Neuronal stem cell (in vitro differentiated cells): ENCODE data around the gene PNCK.

Source experiments
- DNase-seq: peaks from one replicate; pipeline ENCODE4 v3.0.0-alpha.2; 2013; ENCODE audit warnings: low spot score
- H2AFZ ChIP-seq: one replicate; pipeline ENCODE4 v1.6.1; 2013; ENCODE audit warnings: mild to moderate bottlenecking, low read length, inconsistent platforms
- H2AK5ac ChIP-seq: 2 replicates; pipeline ENCODE4 v1.6.1; 2013; ENCODE audit warnings: low read depth, mild to moderate bottlenecking, inconsistent platforms, low read length, moderate library complexity, mixed read lengths
- H2BK120ac ChIP-seq: 2 replicates; pipeline ENCODE4 v1.6.1; 2013; ENCODE audit warnings: low read depth, mild to moderate bottlenecking, inconsistent platforms, low read length, moderate library complexity, mixed read lengths
- H2BK12ac ChIP-seq: one replicate; pipeline ENCODE4 v1.6.1; 2013; ENCODE audit warnings: low read length, inconsistent platforms
- H2BK15ac ChIP-seq: 2 replicates; pipeline ENCODE4 v1.6.1; 2013; ENCODE audit warnings: mild to moderate bottlenecking, low read length, inconsistent platforms, mixed read lengths
- H2BK5ac ChIP-seq: one replicate; pipeline ENCODE4 v1.6.1; 2013; ENCODE audit warnings: inconsistent platforms, mild to moderate bottlenecking, low read length, moderate library complexity
- H3K14ac ChIP-seq: one replicate; pipeline ENCODE4 v1.6.1; 2013; ENCODE audit warnings: low read length, inconsistent platforms
- H3K18ac ChIP-seq: 2 replicates; pipeline ENCODE4 v1.6.1; 2013; ENCODE audit warnings: low read length, inconsistent platforms
- H3K23ac ChIP-seq: 2 replicates; pipeline ENCODE4 v1.6.1; 2013; ENCODE audit warnings: low read depth, mild to moderate bottlenecking, mixed read lengths, low read length, inconsistent platforms; ENCODE audit not compliant: poor library complexity
- H3K27ac ChIP-seq: replicated peaks from 3 replicates; pipeline ENCODE4 v1.5.1; 2013; ENCODE audit warnings: low read length, inconsistent platforms
- H3K27me3 ChIP-seq, 3 experiments: 2 replicates each; pipeline ENCODE4 v1.6.1; 2013; ENCODE audit warnings: low read length in 3 of 3, mild to moderate bottlenecking in 2 of 3, inconsistent platforms in 1 of 3, low read depth in 1 of 3, mixed read lengths in 1 of 3, moderate library complexity in 1 of 3; ENCODE audit not compliant: control insufficient read depth in 3 of 3, insufficient read depth in 3 of 3
- H3K36me3 ChIP-seq, 2 donors: replicated peaks in 1 of 2; 2 replicates each; pipeline ENCODE4 v1.6.1; 2013; ENCODE audit warnings: low read length in 2 of 2; ENCODE audit not compliant: control insufficient read depth in 2 of 2, insufficient read depth in 2 of 2
- H3K4ac ChIP-seq: 2 replicates; pipeline ENCODE4 v1.6.1; 2013; ENCODE audit warnings: inconsistent platforms, mild to moderate bottlenecking, low read length, moderate library complexity
- H3K4me1 ChIP-seq, 2 donors: 1 replicate in 1 of 2; 2 replicates in 1 of 2; pipeline ENCODE4 v1.6.1; 2013; ENCODE audit warnings: low read length in 2 of 2, low read depth in 1 of 2; ENCODE audit not compliant: control insufficient read depth in 2 of 2, insufficient read depth in 1 of 2
- H3K4me2 ChIP-seq: one replicate; pipeline ENCODE4 v1.6.1; 2013; ENCODE audit warnings: mild to moderate bottlenecking, low read length, inconsistent platforms; ENCODE audit not compliant: insufficient read depth, poor library complexity, severe bottlenecking
- H3K4me3 ChIP-seq, 2 donors: 2 replicates each; pipeline ENCODE4 v1.5.1; 2013; ENCODE audit warnings: low read length in 2 of 2, mild to moderate bottlenecking in 2 of 2, inconsistent platforms in 1 of 2, moderate library complexity in 1 of 2
- H3K79me1 ChIP-seq: one replicate; pipeline ENCODE4 v1.6.1; 2013; ENCODE audit warnings: low read depth, mild to moderate bottlenecking, inconsistent platforms, low read length, moderate library complexity
- H3K9ac ChIP-seq: one replicate; pipeline ENCODE4 v1.6.1; 2013; ENCODE audit warnings: mild to moderate bottlenecking, low read depth, low read length, inconsistent platforms; ENCODE audit not compliant: poor library complexity
- H3K9me3 ChIP-seq, 2 donors: replicated peaks in 1 of 2; 2 replicates each; pipeline versions ENCODE3 to v1.6.1; 2013; ENCODE audit warnings: low read length in 2 of 2, mild to moderate bottlenecking in 2 of 2, inconsistent platforms in 1 of 2, low read depth in 1 of 2, mixed read lengths in 1 of 2, moderate library complexity in 1 of 2; ENCODE audit not compliant: control insufficient read depth in 2 of 2, insufficient read depth in 1 of 2
- H4K8ac ChIP-seq: one replicate; pipeline ENCODE4 v1.6.1; 2013; ENCODE audit warnings: low read depth, mild to moderate bottlenecking, inconsistent platforms, low read length, moderate library complexity
- H4K91ac ChIP-seq: one replicate; pipeline ENCODE4 v1.6.1; 2013; ENCODE audit warnings: low read length, low read depth, mild to moderate bottlenecking, inconsistent platforms; ENCODE audit not compliant: poor library complexity
- WGBS, 2 donors: extraction: QIAGEN DNeasy Blood & Tissue Kit; methylation state at CpG; one replicate each; pipeline ENCODE4 v1.1.7; 2013; ENCODE audit warnings: missing lambda C conversion rate in 2 of 2, mixed read lengths in 1 of 2; ENCODE audit not compliant: insufficient read length in 2 of 2, insufficient replicate concordance in 1 of 2; ENCODE audit errors: extremely low coverage in 2 of 2; 5-methylcytosine and 5-hydroxymethylcytosine counted together

The PNCK gene

DNA sequence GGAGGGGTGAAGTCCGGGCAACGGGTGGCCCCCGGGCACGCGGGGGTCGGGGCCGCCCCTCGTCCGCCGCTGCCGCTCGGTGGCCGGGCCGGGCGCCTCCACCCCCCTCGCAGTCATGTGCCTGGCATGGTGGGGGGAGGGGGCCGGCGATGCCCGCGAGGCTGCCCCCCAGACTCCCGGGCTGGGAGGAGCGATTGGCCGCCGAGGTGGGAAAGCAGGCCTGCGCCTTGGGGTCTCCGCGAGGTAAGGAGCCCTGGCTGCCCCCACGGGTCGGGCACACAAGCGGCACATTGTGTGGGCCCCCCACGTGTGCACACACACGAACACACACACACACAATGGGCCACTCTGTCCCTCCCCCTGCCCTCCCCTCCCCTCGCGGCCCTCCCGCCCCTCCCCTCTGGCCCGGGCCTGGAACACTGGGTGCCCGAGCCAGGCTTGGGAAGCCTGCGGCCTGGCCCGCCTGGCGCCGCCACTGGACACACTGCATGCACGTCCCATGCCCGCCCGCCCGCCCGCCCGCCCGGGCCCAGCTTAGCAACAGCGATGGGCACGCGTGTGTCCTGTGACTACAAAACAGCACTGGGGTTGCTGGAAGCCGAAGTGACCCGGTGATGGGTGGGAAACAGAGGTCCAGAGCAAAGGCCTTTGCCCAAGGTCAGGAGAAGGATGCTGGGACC lies 15.4 kb upstream of the PNCK start:
- H3K4ac ChIP-seq: no peak overlapping the region
- H3K18ac ChIP-seq: no peak overlapping the region
- no peak overlapping the region for H4K91ac ChIP-seq
- H2AFZ ChIP-seq: no peak overlapping the region
- no peak overlapping the region for H2AK5ac ChIP-seq
- no peak for DNase-seq
- H3K4me2 ChIP-seq: peak overlapping the region; percentile 62
- H2BK12ac ChIP-seq: no peak overlapping the region
- H2BK5ac ChIP-seq: no peak overlapping the region
- H3K14ac ChIP-seq: no peak overlapping the region
- no peak overlapping the region for H2BK15ac ChIP-seq
- H2BK120ac ChIP-seq: no peak overlapping the region
- WGBS, 2 donors: no CpG with 5 or more reads among the region's 53 CpGs
- no peak overlapping the region for H4K8ac ChIP-seq
- H3K23ac ChIP-seq: no peak overlapping the region
- H3K9me3 ChIP-seq: no peaks in the 10 kb centered on the region
- peaks cover 16 to 20% of the 10 kb centered on the region in 2 donors for H3K4me1 ChIP-seq
- peak overlapping the region; percentile 62 to 96 for H3K4me3 ChIP-seq
- no peak overlapping the region for H3K27ac ChIP-seq
- no peaks in the 10 kb centered on the region for H3K27me3 ChIP-seq
- peaks cover 18% of the 10 kb centered on the region for H3K79me1 ChIP-seq
- H3K36me3 ChIP-seq: peaks cover 11 to 41% of the 10 kb centered on the region in 2 donors
- H3K9ac ChIP-seq: peak overlapping the region; percentile 90

GRCh38 chrX:153688506-153688905 lies 14.9 kb upstream of the PNCK start:
- Histone ChIP-seq H3K36me3 (peaks cover 10 to 37% of the 10 kb centered on the region in 2 donors), H2BK15ac (no peak overlapping the region), H3K14ac (no peak overlapping the region), H2AFZ (no peak overlapping the region), H2AK5ac (no peak overlapping the region), H3K9me3 (peaks cover 0 to 2% of the 10 kb centered on the region in 2 donors), H4K91ac (no peak overlapping the region), H3K23ac (no peak overlapping the region), H3K4me1 (peaks cover 16 to 23% of the 10 kb centered on the region in 2 donors), H3K79me1 (peaks cover 16% of the 10 kb centered on the region), H3K27ac (no peak overlapping the region), H3K4me3 (peak overlapping the region; percentile 62 to 96), H4K8ac (no peak overlapping the region), H3K18ac (peak overlapping the region; percentile 57), H2BK120ac (no peak overlapping the region), H2BK12ac (no peak overlapping the region), H3K4ac (no peak overlapping the region), H3K27me3 (no peaks in the 10 kb centered on the region), H3K4me2 (peak overlapping the region; percentile 25), H2BK5ac (no peak overlapping the region), H3K9ac (peak overlapping the region; percentile 88)
- DNase-seq: no peak
- no CpG with 5 or more reads among the region's 57 CpGs for WGBS, 2 donors

GRCh38 chrX:153688071-153688470 lies 14.5 kb upstream of the PNCK start:
- Histone ChIP-seq H3K27ac (no peak overlapping the region), H3K23ac (no peak overlapping the region), H2AK5ac (no peak overlapping the region), H3K4me1 (peaks cover 16 to 23% of the 10 kb centered on the region in 2 donors), H3K18ac (no peak overlapping the region), H3K27me3 (no peaks in the 10 kb centered on the region), H3K14ac (no peak overlapping the region), H2BK12ac (no peak overlapping the region), H3K4me3 (peak overlapping the region; percentile 62 to 70), H3K9me3 (peaks cover 0 to 2% of the 10 kb centered on the region in 2 donors), H3K36me3 (peaks cover 8 to 34% of the 10 kb centered on the region in 2 donors), H3K9ac (no peak overlapping the region), H4K91ac (no peak overlapping the region), H2BK15ac (no peak overlapping the region), H2BK5ac (no peak overlapping the region), H4K8ac (no peak overlapping the region), H2BK120ac (no peak overlapping the region), H3K4me2 (no peak overlapping the region), H3K79me1 (peaks cover 16% of the 10 kb centered on the region), H2AFZ (no peak overlapping the region), H3K4ac (no peak overlapping the region)
- no CpG with 5 or more reads among the region's 69 CpGs for WGBS, 2 donors
- no peak for DNase-seq

GRCh38 chrX:153687121-153688039 lies 13.8 kb upstream of the PNCK start, which contains the start of gene SLC6A8:
SLC6A8 (plus strand) TSS chrX:153687926; CDS start chrX:153688575, 649 bp downstream.
- H3K23ac ChIP-seq: no peak within 1 kb of the TSS
- peak within 1 kb of the TSS; percentile 96 for H4K8ac ChIP-seq
- H3K36me3 ChIP-seq: peaks cover 8 to 28% of the 10 kb centered on the region in 2 donors
- peak within 1 kb of the TSS; percentile 63 for H2AK5ac ChIP-seq
- no peak within 1 kb of the TSS for H2BK12ac ChIP-seq
- no peak within 1 kb of the TSS for H4K91ac ChIP-seq
- DNase-seq: no peak
- H3K14ac ChIP-seq: peak within 1 kb of the TSS; percentile 38
- no peak within 1 kb of the TSS for H3K4ac ChIP-seq
- peak within 1 kb of the TSS; percentile 97 for H3K27ac ChIP-seq
- WGBS, 2 donors: no CpG with 5 or more reads among the region's 66 CpGs
- peaks cover 0 to 2% of the 10 kb centered on the region in 2 donors for H3K9me3 ChIP-seq
- H3K79me1 ChIP-seq: peaks cover 14% of the 10 kb centered on the region
- peak within 1 kb of the TSS; percentile 98 for H2BK5ac ChIP-seq
- peaks cover 16 to 23% of the 10 kb centered on the region in 2 donors for H3K4me1 ChIP-seq
- peak within 1 kb of the TSS; percentile 62 to 96 for H3K4me3 ChIP-seq
- peak within 1 kb of the TSS; percentile 90 for H3K18ac ChIP-seq
- H3K4me2 ChIP-seq: peak within 1 kb of the TSS; percentile 77
- H2BK120ac ChIP-seq: no peak within 1 kb of the TSS
- H2AFZ ChIP-seq: no peak within 1 kb of the TSS
- H3K27me3 ChIP-seq: no peaks in the 10 kb centered on the region
- peak within 1 kb of the TSS; percentile 88 for H3K9ac ChIP-seq
- H2BK15ac ChIP-seq: no peak within 1 kb of the TSS
